T-helper 1 cell treated with Interleukin-12 subunit alpha and Interleukin-12 subunit beta and Interleukin-4 antibody, amounts not matched to agents 30 μg/mL and 1 μg/mL, for 36 hours (primary cell): ENCODE measurements around the gene C2CD3.
"Not testable (repeated sequence)": the region's sequence is repeated elsewhere in the genome, so short reads cannot be mapped to it uniquely, and the experiment has no call there.

Experiments
- H3K27ac Mint-ChIP-seq: one replicate; pipeline ENCODE4 v1.8.0; 2021; ENCODE audit warnings: mild to moderate bottlenecking, mixed read lengths
- H3K27me3 Mint-ChIP-seq: one replicate; pipeline ENCODE4 v1.8.0; 2021; ENCODE audit warnings: low read depth, mixed read lengths
- H3K36me3 Mint-ChIP-seq: one replicate; pipeline ENCODE4 v1.8.0; 2021; ENCODE audit warnings: low read depth, mixed read lengths
- H3K4me1 Mint-ChIP-seq: one replicate; pipeline ENCODE4 v1.8.0; 2021; ENCODE audit warnings: low read depth, mixed read lengths
- H3K4me3 Mint-ChIP-seq: one replicate; pipeline ENCODE4 v1.8.0; 2021; ENCODE audit warnings: mild to moderate bottlenecking, moderate library complexity, mixed read lengths
- H3K9me3 Mint-ChIP-seq: one replicate; pipeline ENCODE4 v1.8.0; 2021; ENCODE audit warnings: mixed read lengths

C2CD3 gene

DNA sequence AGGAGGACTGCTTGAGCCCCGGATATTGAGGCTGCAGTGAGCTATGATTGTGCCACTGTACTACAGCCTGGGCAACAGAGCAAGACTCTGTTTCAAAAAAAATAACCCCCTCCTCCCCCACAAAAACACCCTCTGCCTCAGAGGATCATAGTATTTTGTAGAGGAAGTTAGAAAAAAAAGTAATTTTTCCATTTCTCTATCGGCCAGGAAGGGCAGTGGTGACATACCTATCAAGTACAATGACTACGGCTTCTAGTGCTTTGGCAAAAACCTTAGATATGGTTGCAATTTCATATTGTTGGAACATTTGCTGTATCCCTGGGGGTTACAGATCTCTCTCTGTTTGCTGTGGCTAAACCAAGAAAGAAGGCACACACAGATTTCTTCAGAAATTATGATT is 28.9 kb downstream of the C2CD3 start:
- peaks cover 2% of the 10 kb centered on the region for H3K4me1 Mint-ChIP-seq

DNA sequence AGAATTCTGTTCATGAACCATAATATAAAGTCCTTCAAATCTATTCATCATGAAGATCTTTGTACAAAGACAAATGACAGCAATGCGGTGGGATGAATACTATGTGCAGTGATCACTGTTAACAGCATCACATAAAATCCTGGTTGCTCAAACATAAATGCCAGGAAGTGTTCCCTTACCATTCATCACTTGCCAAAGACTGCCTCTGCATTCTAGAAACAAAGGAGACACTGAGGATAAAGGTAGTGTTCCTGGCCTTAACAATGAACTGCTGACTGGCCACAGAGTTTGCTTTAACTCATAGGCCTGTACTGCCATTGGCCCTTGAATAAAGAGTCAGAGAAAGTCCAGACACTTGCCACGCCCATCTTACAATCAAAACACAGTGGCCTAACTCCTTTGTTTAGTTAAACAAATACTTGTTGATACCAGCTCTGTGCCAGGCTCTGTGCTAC is 29.5 kb downstream of the C2CD3 start:
- Mint-ChIP-seq H3K9me3 (no peaks in the 10 kb centered on the region), H3K27ac (no peak overlapping the region), H3K36me3 (peaks cover 18% of the 10 kb centered on the region), H3K4me3 (no peak overlapping the region), H3K4me1 (peaks cover 2% of the 10 kb centered on the region), H3K27me3 (no peaks in the 10 kb centered on the region)

More for the DNA sequence above, 28.9 kb downstream of the C2CD3 start:
- Mint-ChIP-seq H3K27me3 (no peaks in the 10 kb centered on the region), H3K9me3 (no peaks in the 10 kb centered on the region), H3K4me3 (no peak overlapping the region), H3K36me3 (peaks cover 18% of the 10 kb centered on the region), H3K27ac (no peak overlapping the region)

DNA sequence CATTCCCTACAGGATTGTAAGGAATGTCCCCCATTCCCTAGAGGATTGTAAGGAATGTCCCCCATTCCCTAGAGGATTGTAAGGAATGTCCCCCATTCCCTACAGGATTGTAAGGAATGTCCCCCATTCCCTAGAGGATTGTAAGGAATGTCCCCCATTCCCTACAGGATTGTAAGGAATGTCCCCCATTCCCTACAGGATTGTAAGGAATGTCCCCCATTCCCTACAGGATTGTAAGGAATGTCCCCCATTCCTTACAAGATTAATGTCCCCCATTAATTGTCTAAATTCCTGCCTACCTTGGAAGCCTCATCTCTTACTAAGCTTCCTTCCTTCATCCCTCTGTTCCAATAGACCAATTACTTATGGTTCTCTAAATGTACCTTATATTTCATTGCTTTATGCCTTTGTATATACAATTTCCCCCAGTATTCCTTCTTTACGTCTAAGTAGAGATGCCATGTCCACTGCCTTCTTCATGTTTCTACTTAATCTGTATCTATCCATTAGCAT is 30.8 kb downstream of the C2CD3 start:
- peaks cover 17% of the 10 kb centered on the region for H3K36me3 Mint-ChIP-seq
- not testable (repeated sequence) for H3K4me3 Mint-ChIP-seq, H3K27me3 Mint-ChIP-seq, H3K9me3 Mint-ChIP-seq, H3K4me1 Mint-ChIP-seq, H3K27ac Mint-ChIP-seq

DNA sequence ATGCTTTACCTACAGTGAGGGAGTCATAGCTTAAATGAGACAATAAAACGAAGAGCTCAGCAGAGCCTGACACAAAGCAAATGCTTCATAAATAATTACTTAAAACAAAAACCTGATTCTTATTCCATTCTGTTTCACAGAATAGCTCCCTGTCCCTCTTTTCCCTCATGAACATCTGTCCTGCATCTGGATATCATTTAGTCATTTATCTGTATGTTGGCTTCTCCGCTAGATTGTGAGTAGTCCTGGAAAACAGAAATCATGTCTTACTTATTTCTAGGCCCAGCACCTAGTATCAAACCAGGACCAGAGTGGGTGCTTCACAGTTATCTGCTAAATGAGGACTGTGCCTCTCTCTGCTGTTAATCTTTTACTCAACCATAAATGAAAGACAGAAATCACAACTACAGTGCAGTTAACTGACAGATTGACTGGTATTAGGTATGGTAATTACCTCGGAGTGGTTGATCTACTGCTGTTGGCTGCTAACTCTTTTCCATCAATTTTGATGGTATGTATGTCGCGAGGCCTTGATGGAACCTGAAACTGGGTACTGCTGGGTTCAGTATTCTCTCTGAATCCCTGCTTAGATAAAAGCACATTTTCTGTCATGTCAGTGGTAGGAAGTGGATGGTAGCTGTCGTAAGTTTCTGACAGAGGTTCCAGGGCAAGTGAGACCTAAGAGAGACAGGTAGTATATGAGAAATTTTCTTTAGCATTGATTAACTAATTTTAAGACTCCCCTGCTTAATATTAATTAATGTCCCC is 31.5 kb downstream of the C2CD3 start:
- Mint-ChIP-seq H3K27ac (no peak overlapping the region), H3K4me3 (no peak overlapping the region), H3K4me1 (peaks cover 4% of the 10 kb centered on the region), H3K9me3 (no peaks in the 10 kb centered on the region), H3K36me3 (peaks cover 18% of the 10 kb centered on the region), H3K27me3 (no peaks in the 10 kb centered on the region)

DNA sequence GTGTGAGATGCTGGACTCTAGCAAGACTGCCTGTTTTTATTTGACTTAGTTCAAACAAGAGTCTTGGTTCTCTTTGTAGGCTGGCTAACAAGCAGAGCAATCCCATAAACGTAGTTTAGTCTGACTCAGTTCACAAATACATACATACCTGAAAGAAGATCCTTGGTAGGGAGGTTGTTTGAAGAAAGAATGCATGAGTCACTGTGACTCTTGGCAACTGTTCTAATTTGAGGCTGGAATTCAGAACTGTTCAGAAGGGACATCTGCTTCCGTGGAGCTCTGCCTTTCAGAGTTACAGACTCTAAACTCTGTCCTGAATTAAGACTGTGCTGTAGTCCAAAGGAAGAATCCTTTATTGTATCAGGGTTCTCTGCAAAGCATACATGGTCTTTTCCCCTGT is 32.2 kb downstream of the C2CD3 start:
- Mint-ChIP-seq H3K4me3 (no peak overlapping the region), H3K36me3 (peaks cover 22% of the 10 kb centered on the region), H3K27ac (no peak overlapping the region), H3K9me3 (no peaks in the 10 kb centered on the region), H3K4me1 (peaks cover 2% of the 10 kb centered on the region), H3K27me3 (no peaks in the 10 kb centered on the region)

DNA sequence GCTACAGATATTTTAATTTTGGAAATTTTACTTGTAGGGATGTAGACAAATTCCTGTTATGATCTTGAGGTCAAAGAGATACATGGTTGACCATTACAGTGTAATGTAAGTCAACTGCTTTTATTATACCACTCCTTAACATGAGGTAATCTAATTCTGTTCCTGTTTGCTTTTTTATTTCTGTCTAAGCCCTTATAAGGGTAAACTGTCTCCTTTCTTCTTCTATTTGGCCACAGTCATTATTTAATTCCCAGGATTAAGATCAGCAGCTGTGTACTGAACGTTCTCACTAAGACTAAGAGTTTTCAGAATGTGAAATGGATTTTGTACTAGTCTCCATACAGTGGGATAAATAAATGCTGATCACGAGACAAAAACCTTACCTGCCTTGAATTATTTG is 32.8 kb downstream of the C2CD3 start:
- Mint-ChIP-seq H3K36me3 (peaks cover 22% of the 10 kb centered on the region), H3K27ac (no peak overlapping the region), H3K27me3 (no peaks in the 10 kb centered on the region), H3K4me1 (peaks cover 2% of the 10 kb centered on the region), H3K9me3 (no peaks in the 10 kb centered on the region), H3K4me3 (no peak overlapping the region)

DNA sequence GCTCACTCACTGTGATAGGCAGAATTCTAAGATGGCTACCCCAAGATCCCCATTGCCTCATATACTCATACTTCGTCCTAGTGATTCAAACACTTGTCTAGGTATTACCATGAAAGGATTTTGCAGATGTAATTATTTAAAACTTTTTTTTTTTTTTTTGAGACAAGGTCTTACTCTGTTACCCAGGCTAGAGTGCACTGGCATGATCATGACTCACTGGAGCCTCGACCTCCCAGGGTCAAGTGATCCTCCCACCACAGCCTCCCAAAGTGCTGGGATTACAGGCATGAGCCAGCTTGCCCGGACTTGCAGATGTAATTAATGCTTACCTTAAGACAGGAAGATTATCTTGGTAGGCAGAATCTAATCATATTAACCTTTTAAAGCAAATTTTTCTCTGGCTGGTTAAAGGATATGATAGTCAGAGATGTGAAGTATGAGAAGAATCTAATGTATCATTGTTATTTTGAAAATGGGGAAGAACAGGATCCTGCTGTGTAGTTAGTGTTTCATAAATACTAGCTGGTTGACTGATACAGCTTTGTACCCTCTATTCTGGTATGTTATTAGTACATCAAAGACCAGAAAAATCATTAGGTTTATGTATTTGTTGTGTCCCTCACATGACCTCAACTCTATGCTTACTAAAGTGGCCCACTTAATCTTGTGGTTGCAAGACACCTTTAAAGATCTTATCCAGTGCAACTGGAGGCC is 35.5 kb downstream of the C2CD3 start:
- Mint-ChIP-seq H3K27ac (no peak overlapping the region), H3K9me3 (no peaks in the 10 kb centered on the region), H3K4me1 (peaks cover 2% of the 10 kb centered on the region), H3K36me3 (peaks cover 31% of the 10 kb centered on the region), H3K4me3 (no peak overlapping the region), H3K27me3 (no peaks in the 10 kb centered on the region)

DNA sequence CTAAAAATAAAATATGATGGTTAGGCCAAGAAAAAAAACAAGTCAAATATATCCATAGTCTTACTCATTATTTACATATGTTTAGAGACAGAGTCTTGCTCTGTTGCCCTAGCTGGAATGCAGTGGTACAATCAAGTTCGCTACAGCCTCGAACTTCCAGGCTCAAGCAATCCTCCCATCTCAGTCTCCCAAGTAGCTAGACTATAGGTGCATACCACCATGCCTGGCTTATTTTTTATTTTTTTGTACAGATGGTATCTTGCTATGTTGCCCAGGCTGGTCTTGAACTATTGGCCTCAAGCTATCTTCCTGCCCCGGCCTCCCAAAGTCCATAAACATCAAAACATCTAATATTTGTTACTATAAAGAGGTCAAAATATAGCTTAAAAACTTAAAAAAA is 36.1 kb downstream of the C2CD3 start:
- Mint-ChIP-seq H3K4me3 (no peak overlapping the region), H3K4me1 (peaks cover 2% of the 10 kb centered on the region), H3K9me3 (no peaks in the 10 kb centered on the region), H3K27me3 (no peaks in the 10 kb centered on the region), H3K36me3 (peaks cover 34% of the 10 kb centered on the region), H3K27ac (no peak overlapping the region)

DNA sequence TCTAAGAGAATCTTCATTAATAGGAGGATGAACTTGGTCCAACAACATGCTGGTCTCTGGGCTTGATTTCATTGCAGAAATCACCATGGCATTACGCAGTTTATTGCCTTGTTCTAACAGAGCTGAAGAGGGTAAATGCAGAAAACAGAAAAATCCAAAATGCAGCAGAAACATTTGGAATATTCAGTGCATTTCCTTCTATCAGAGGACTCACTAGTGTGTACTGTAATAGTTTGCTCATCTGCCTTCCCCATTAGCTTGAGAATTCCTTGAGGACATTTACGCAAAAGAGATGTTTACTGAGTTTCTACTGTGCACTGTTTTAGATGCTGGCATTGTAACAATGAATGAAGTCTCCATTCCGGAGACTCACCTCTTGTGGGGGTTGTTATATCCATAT is 37.4 kb downstream of the C2CD3 start:
- Mint-ChIP-seq H3K27me3 (no peaks in the 10 kb centered on the region), H3K4me1 (peaks cover 2% of the 10 kb centered on the region), H3K27ac (no peak overlapping the region), H3K9me3 (no peaks in the 10 kb centered on the region), H3K4me3 (no peak overlapping the region), H3K36me3 (peaks cover 34% of the 10 kb centered on the region)

DNA sequence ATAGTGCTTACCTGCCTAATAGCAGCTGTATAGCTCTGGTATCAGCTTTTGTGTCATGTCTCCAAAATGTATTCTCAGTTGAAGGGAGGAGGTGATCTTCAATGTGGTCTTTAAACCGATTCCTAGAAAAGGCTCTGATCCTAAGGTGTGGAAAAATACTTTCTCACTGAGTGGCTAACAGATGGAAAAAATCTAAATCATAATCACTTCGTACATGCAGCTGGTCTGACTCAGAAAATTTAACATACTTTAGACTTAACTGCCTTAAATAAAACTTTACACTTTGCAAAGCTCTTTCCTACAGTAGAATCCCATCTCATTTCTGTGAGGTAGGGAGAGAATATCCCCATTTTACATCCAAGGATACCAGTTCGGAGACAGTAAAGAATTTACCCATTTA is 38.0 kb downstream of the C2CD3 start:
- H3K4me3 Mint-ChIP-seq: no peak overlapping the region
- no peaks in the 10 kb centered on the region for H3K27me3 Mint-ChIP-seq
- no peaks in the 10 kb centered on the region for H3K9me3 Mint-ChIP-seq
- H3K27ac Mint-ChIP-seq: no peak overlapping the region
- H3K4me1 Mint-ChIP-seq: peaks cover 2% of the 10 kb centered on the region
- H3K36me3 Mint-ChIP-seq: peaks cover 28% of the 10 kb centered on the region

DNA sequence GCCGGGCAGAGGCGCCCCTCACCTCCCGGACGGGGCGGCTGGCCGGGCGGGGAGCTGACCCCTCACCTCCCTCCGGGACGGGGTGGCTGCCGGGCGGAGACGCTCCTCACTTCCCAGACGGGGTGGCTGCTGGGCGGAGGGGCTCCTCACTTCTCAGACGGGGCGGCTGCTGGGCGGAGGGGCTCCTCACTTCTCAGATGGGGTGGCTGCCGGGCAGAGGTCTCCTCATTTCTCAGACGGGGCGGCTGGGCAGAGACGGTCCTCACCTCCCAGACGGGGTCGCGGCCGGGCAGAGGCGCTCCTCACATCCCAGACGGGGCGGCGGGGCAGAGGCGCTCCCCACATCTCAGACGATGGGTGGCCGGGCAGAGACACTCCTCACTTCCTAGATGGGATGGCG is 41.7 kb downstream of the C2CD3 start:
- not testable (repeated sequence) for H3K27me3 Mint-ChIP-seq, H3K4me3 Mint-ChIP-seq, H3K9me3 Mint-ChIP-seq, H3K4me1 Mint-ChIP-seq, H3K27ac Mint-ChIP-seq
- H3K36me3 Mint-ChIP-seq: peaks cover 17% of the 10 kb centered on the region

DNA sequence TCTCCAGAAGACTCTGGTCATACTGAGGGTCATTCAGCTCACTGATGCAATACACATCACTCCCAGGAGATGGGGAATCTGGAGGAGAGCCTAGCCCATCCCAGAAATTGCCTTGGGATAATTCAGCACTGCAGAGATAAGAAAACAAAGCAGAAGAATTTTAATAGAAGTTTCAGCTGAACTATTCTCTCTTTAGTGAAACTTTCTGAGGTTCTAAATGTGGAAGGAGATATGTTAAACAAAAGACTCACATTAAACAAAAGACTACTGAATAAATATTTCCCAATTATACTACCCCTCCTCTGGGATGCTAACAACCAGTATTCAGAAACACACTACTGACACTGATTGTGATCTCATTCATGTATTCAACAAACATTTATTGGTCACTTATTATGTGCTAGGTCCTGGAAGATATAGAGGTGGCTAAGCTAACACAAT is 47.8 kb downstream of the C2CD3 start:
- no peak overlapping the region for H3K27ac Mint-ChIP-seq
- no peaks in the 10 kb centered on the region for H3K27me3 Mint-ChIP-seq
- H3K36me3 Mint-ChIP-seq: peaks cover 12% of the 10 kb centered on the region
- no peaks in the 10 kb centered on the region for H3K9me3 Mint-ChIP-seq
- H3K4me3 Mint-ChIP-seq: no peak overlapping the region
- no peaks in the 10 kb centered on the region for H3K4me1 Mint-ChIP-seq

DNA sequence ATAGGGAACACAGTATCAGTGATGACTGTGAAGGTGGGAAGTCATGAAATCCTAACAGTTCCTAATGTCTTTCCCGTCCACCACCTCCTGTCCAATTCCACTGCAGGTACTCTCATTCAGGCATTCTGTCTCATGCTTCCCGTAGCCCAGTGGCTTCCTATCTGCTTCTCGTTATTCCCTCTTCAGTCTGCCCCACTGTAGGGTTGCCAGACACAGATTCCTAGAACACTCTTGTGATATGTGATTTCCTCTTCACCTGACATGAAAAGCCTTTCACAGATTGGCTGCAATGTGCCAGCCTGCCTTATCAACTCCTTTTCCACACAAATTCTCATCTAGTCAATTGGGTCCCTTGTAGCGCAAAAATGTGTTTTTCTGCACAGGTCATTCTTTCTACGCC is 49.0 kb downstream of the C2CD3 start:
- Mint-ChIP-seq H3K4me3 (no peak overlapping the region), H3K9me3 (no peaks in the 10 kb centered on the region), H3K4me1 (no peaks in the 10 kb centered on the region), H3K36me3 (peaks cover 16% of the 10 kb centered on the region), H3K27ac (no peak overlapping the region), H3K27me3 (no peaks in the 10 kb centered on the region)

DNA sequence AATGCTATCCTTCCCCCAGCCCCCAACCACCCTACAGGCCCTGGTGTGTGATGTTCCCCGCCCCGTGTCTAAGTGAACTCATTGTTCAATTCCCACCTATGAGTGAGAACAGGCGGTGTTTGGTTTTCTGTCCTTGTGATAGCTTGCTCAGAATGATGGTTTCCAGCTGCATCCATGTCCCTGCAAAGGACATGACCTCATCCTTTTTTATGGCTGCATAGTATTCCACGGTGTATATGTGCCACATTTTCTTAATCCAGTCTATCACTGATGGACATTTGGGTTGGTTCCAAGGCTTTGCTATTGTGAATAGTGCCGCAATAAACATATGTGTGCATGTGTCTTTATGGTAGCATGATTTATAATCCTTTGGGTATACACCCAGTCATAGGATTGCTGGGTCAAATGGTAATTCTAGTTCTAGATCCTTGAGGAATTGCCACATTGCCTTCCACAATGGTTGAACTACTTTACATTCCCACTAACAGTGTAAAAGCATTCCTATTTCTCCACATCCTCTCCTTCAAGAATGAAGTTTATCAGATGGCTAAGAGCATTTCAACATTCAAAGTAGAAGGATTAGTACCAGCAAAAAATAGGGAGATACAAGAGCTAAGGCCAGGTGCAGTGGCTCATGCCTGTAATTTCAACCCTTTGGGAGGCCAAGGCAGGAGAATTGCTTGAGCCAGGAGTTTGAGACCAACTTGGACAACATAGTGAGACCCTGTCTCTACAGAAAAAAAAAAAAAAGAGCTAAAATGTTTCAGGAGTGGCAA is 50.4 kb downstream of the C2CD3 start:
- not testable (repeated sequence) for H3K9me3 Mint-ChIP-seq, H3K4me3 Mint-ChIP-seq

More for the DNA sequence above, 50.4 kb downstream of the C2CD3 start:
- H3K36me3 Mint-ChIP-seq: peaks cover 23% of the 10 kb centered on the region
- not testable (repeated sequence) for H3K27ac Mint-ChIP-seq, H3K4me1 Mint-ChIP-seq, H3K27me3 Mint-ChIP-seq
